Measurements from ENCODE around the gene MEIS1.

MEIS1 gene

GRCh38 chr2:66578054-66578686, 143.2 kb downstream of the MEIS1 start:
- Histone ChIP-seq H3K4me3 (ENCODE audit: low read length) (no peak overlapping the region), H3K27ac (ENCODE audit: low read length) (no peak overlapping the region), H2AFZ (ENCODE audit: low read depth, low read length) (no peak overlapping the region), H3K27me3 (ENCODE audit: low read depth, low read length) (no peaks in the 10 kb centered on the region), H3K9me3 (ENCODE audit: insufficient read depth, low read length) (no peaks in the 10 kb centered on the region; the same call in 1 of the 2 replicates), H3K4me2 (ENCODE audit: low read length) (no peak overlapping the region), H3K4me1 (ENCODE audit: low read length) (no peaks in the 10 kb centered on the region), H3K9ac (ENCODE audit: low read length) (no peak overlapping the region), H4K20me1 (ENCODE audit: insufficient read depth, low read length) (no peaks in the 10 kb centered on the region), H3K36me3 (replicated peaks; ENCODE audit: low read depth, low read length) (no peaks in the 10 kb centered on the region), H3K79me2 (ENCODE audit: low read length) (no peaks in the 10 kb centered on the region)
- TF ChIP-seq, protein P1, sequence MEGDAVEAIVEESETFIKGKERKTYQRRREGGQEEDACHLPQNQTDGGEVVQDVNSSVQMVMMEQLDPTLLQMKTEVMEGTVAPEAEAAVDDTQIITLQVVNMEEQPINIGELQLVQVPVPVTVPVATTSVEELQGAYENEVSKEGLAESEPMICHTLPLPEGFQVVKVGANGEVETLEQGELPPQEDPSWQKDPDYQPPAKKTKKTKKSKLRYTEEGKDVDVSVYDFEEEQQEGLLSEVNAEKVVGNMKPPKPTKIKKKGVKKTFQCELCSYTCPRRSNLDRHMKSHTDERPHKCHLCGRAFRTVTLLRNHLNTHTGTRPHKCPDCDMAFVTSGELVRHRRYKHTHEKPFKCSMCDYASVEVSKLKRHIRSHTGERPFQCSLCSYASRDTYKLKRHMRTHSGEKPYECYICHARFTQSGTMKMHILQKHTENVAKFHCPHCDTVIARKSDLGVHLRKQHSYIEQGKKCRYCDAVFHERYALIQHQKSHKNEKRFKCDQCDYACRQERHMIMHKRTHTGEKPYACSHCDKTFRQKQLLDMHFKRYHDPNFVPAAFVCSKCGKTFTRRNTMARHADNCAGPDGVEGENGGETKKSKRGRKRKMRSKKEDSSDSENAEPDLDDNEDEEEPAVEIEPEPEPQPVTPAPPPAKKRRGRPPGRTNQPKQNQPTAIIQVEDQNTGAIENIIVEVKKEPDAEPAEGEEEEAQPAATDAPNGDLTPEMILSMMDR (IDR thresholded peaks at IDR 0.05; ENCODE audit: low read depth, low read length) = no peak
- TF ChIP-seq EZH2phosphoT487 (IDR thresholded peaks at IDR 0.05; ENCODE audit: low read depth) = no peak

- TF ChIP-seq, protein P1 (IDR thresholded peaks at IDR 0.05; ENCODE audit: low read depth, low read length) = no peak
- TF ChIP-seq EZH2phosphoT487 (IDR thresholded peaks at IDR 0.05; ENCODE audit: low read depth) = no peak
- Histone ChIP-seq H3K4me2 (ENCODE audit: low read length) (no peak overlapping the region), H3K79me2 (ENCODE audit: low read length) (no peaks in the 10 kb centered on the region), H3K4me3 (ENCODE audit: low read length) (no peak overlapping the region), H3K4me1 (ENCODE audit: low read length) (no peaks in the 10 kb centered on the region), H3K9me3 (ENCODE audit: insufficient read depth, low read length) (no peaks in the 10 kb centered on the region; the same call in 1 of the 2 replicates), H2AFZ (ENCODE audit: low read depth, low read length) (no peak overlapping the region), H4K20me1 (ENCODE audit: insufficient read depth, low read length) (no peaks in the 10 kb centered on the region), H3K9ac (ENCODE audit: low read length) (no peak overlapping the region), H3K36me3 (replicated peaks; ENCODE audit: low read depth, low read length) (no peaks in the 10 kb centered on the region), H3K27me3 (ENCODE audit: low read depth, low read length) (no peaks in the 10 kb centered on the region), H3K27ac (ENCODE audit: low read length) (no peak overlapping the region)
These were observed 143.8 kb downstream of the MEIS1 start for GRCh38 chr2:66578687-66579106.

DNA sequence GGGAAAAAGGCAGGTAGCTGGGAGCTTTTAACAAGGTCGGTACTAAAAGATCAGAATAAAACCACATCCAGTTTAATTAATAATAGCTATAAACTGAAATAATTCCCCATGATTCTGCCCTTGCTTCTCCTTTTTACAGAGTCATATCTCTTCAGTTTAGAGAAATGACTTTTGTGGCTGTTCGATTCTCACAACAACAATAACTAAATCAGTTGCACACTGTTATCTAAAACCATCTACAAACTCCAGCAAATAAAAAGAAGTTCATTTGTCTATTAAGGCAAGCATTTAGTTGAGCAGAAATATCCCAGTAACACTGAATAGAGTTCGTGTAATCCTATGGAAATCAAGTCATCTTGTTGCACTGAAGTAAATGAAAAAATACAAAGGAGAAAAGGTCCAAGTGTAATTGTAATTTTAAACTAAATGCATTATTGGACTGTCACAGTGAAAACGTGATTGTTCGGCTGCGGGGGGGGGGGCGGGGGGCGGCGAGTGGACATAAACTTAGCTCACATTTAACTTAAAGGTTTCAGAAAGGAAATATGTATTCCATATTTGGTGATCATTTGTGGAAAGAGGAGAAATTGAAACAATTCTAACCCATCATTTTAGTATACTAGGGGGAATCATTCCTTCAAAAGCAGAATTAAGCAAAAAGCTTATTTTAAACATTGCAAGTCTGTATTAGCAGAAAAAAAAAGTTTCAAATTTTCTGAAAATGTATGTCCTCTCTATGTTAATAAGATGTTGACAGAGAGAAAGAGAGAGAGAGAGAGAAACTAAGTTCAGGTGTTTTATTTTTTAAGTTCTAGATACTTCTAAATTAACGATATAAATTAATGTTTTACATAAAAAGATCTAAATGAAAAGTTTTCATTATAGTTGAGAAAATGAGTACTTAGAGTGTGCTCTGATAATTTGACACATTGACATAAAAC, 144.5 kb downstream of the MEIS1 start:
- Histone ChIP-seq H3K4me3 (ENCODE audit: low read length) (no peak overlapping the region), H3K27ac (ENCODE audit: low read length) (no peak overlapping the region), H3K9ac (ENCODE audit: low read length) (no peak overlapping the region), H3K9me3 (ENCODE audit: insufficient read depth, low read length) (no peaks in the 10 kb centered on the region; the same call in 1 of the 2 replicates), H3K36me3 (replicated peaks; ENCODE audit: low read depth, low read length) (no peaks in the 10 kb centered on the region), H4K20me1 (ENCODE audit: insufficient read depth, low read length) (no peaks in the 10 kb centered on the region), H3K4me1 (ENCODE audit: low read length) (no peaks in the 10 kb centered on the region), H3K4me2 (ENCODE audit: low read length) (no peak overlapping the region), H3K27me3 (ENCODE audit: low read depth, low read length) (no peaks in the 10 kb centered on the region), H3K79me2 (ENCODE audit: low read length) (no peaks in the 10 kb centered on the region), H2AFZ (ENCODE audit: low read depth, low read length) (no peak overlapping the region)
- TF ChIP-seq EZH2phosphoT487 (IDR thresholded peaks at IDR 0.05; ENCODE audit: low read depth) = no peak
- TF ChIP-seq, protein P1 (IDR thresholded peaks at IDR 0.05; ENCODE audit: low read depth, low read length) = no peak

Measured in OCI-LY3 (cell line).